H9 (cell line): ENCODE data around the gene ACTN1. TPM values are rescaled to one million over a fixed set of nuclear protein-coding genes. Genes with fewer than 3 reads are reported as not detected.

ENCODE experiments used
- DNase-seq: peaks from one replicate; pipeline ENCODE4 v3.0.0-alpha.2; 2017
- H2AFZ ChIP-seq: one replicate; pipeline ENCODE4 v1.6.1; 2013; ENCODE audit warnings: mild to moderate bottlenecking, low read length, control low read depth, moderate library complexity
- H2AK5ac ChIP-seq: 2 replicates; pipeline ENCODE4 v1.6.1; 2013; ENCODE audit warnings: low read length, control low read depth, mixed read lengths; ENCODE audit not compliant: insufficient read length
- H2BK120ac ChIP-seq: one replicate; pipeline ENCODE4 v1.6.1; 2013; ENCODE audit warnings: low read depth, mild to moderate bottlenecking, low read length, control low read depth, inconsistent platforms; ENCODE audit not compliant: poor library complexity, severe bottlenecking
- H2BK12ac ChIP-seq: 2 replicates; pipeline ENCODE4 v1.6.1; 2013; ENCODE audit warnings: low read length, control low read depth, mixed read lengths, low read depth; ENCODE audit not compliant: insufficient read length
- H2BK15ac ChIP-seq: 2 replicates; pipeline ENCODE4 v1.6.1; 2013; ENCODE audit warnings: low read depth, low read length, control low read depth
- H2BK20ac ChIP-seq: one replicate; pipeline ENCODE4 v1.6.1; 2013; ENCODE audit warnings: low read depth, mild to moderate bottlenecking, low read length, control low read depth, inconsistent platforms; ENCODE audit not compliant: poor library complexity, severe bottlenecking
- H2BK5ac ChIP-seq: 2 replicates; pipeline ENCODE4 v1.6.1; 2013; ENCODE audit warnings: low read length, control low read depth, mixed read lengths; ENCODE audit not compliant: insufficient read length
- H3K14ac ChIP-seq: 2 replicates; pipeline ENCODE4 v1.6.1; 2013; ENCODE audit warnings: low read length, control low read depth; ENCODE audit not compliant: insufficient read depth
- H3K18ac ChIP-seq: 2 replicates; pipeline ENCODE4 v1.6.1; 2013; ENCODE audit warnings: low read depth, mild to moderate bottlenecking, mixed read lengths, low read length, control low read depth; ENCODE audit not compliant: insufficient read length
- H3K23ac ChIP-seq: 2 replicates; pipeline ENCODE4 v1.6.1; 2013; ENCODE audit warnings: low read length, control low read depth, mixed read lengths, low read depth; ENCODE audit not compliant: insufficient read length
- H3K23me2 ChIP-seq: 2 replicates; pipeline ENCODE4 v1.6.1; 2013; ENCODE audit warnings: low read depth, mild to moderate bottlenecking, mixed read lengths, low read length, control low read depth; ENCODE audit not compliant: insufficient read length, poor library complexity, severe bottlenecking
- H3K27ac ChIP-seq: 2 replicates; pipeline ENCODE4 v1.5.1; 2013; ENCODE audit warnings: low read length, control low read depth, mixed read lengths, low read depth; ENCODE audit not compliant: insufficient read length
- H3K27me3 ChIP-seq: 2 replicates; pipeline ENCODE4 v1.6.1; 2013; ENCODE audit warnings: low read length, control low read depth, inconsistent platforms; ENCODE audit not compliant: insufficient read depth
- H3K4ac ChIP-seq: 2 replicates; pipeline ENCODE4 v1.6.1; 2013; ENCODE audit warnings: low read depth, mild to moderate bottlenecking, control low read depth, inconsistent platforms, low read length, moderate library complexity
- H3K4me1 ChIP-seq: 2 replicates; pipeline ENCODE4 v1.6.1; 2013; ENCODE audit warnings: low read length, control low read depth, inconsistent platforms; ENCODE audit not compliant: insufficient read depth
- H3K4me2 ChIP-seq: 2 replicates; pipeline ENCODE4 v1.6.1; 2013; ENCODE audit warnings: low read length, control low read depth, mixed read lengths; ENCODE audit not compliant: insufficient read length, insufficient read depth
- H3K56ac ChIP-seq: 2 replicates; pipeline ENCODE4 v1.6.1; 2013; ENCODE audit warnings: low read depth, mild to moderate bottlenecking, mixed read lengths, low read length, control low read depth; ENCODE audit not compliant: insufficient read length
- H3K79me1 ChIP-seq: 2 replicates; pipeline ENCODE4 v1.6.1; 2013; ENCODE audit warnings: low read depth, mild to moderate bottlenecking, moderate library complexity, low read length, control low read depth, inconsistent platforms; ENCODE audit not compliant: insufficient read depth, poor library complexity, severe bottlenecking
- H3K79me2 ChIP-seq: 2 replicates; pipeline ENCODE4 v1.6.1; 2013; ENCODE audit warnings: low read length, control low read depth, inconsistent platforms; ENCODE audit not compliant: insufficient read depth
- H3K9ac ChIP-seq: 2 replicates; pipeline ENCODE4 v1.6.1; 2013; ENCODE audit warnings: low read length, control low read depth, mixed read lengths; ENCODE audit not compliant: insufficient read length; ENCODE audit errors: extremely low read depth
- H3K9me3 ChIP-seq: one replicate; pipeline ENCODE4 v1.6.1; 2013; ENCODE audit warnings: low read depth, low read length, inconsistent platforms; ENCODE audit not compliant: control insufficient read depth
- H3T11ph ChIP-seq: one replicate; pipeline ENCODE4 v1.6.1; 2013; ENCODE audit warnings: mild to moderate bottlenecking, low read length, control low read depth, inconsistent platforms
- H4K20me1 ChIP-seq: one replicate; pipeline ENCODE4 v1.6.1; 2013; ENCODE audit not compliant: control insufficient read depth, insufficient read length, insufficient read depth
- H4K5ac ChIP-seq: 2 replicates; pipeline ENCODE4 v1.6.1; 2013; ENCODE audit warnings: low read depth, mild to moderate bottlenecking, mixed read lengths, low read length, control low read depth; ENCODE audit not compliant: insufficient read length
- H4K8ac ChIP-seq: replicated peaks from 2 replicates; pipeline ENCODE4 v1.6.1; 2013; ENCODE audit warnings: low read length, control low read depth, mixed read lengths, low read depth; ENCODE audit not compliant: insufficient read length
- H4K91ac ChIP-seq: 2 replicates; pipeline ENCODE4 v1.6.1; 2013; ENCODE audit warnings: low read depth, mild to moderate bottlenecking, moderate library complexity, mixed read lengths, low read length, control low read depth; ENCODE audit not compliant: insufficient read length
- H3K27ac Mint-ChIP-seq, 3 experiments: 2 replicates in 2 of 3; 3 replicates in 1 of 3; pipeline ENCODE4 v1.8.0; 2020 to 2021; ENCODE audit warnings: mixed read lengths in 3 of 3, mild to moderate bottlenecking in 1 of 3, moderate library complexity in 1 of 3
- H3K27me3 Mint-ChIP-seq: 2 replicates; pipeline ENCODE4 v1.8.0; 2021; ENCODE audit warnings: low read depth, mild to moderate bottlenecking, moderate library complexity, mixed read lengths
- H3K36me3 Mint-ChIP-seq, 3 experiments: 2 replicates in 2 of 3; 3 replicates in 1 of 3; pipeline ENCODE4 v1.8.0; 2020 to 2021; ENCODE audit warnings: low read depth in 3 of 3, mixed read lengths in 3 of 3; ENCODE audit not compliant: insufficient read depth in 1 of 3
- H3K4me1 Mint-ChIP-seq, 2 experiments: 2 replicates each; pipeline ENCODE4 v1.8.0; 2020; ENCODE audit warnings: mixed read lengths in 2 of 2
- H3K4me3 Mint-ChIP-seq, 2 experiments: 2 replicates in 1 of 2; 3 replicates in 1 of 2; pipeline ENCODE4 v1.8.0; 2020 to 2021; ENCODE audit warnings: mild to moderate bottlenecking in 2 of 2, mixed read lengths in 2 of 2, moderate library complexity in 1 of 2
- H3K9me3 Mint-ChIP-seq, 2 experiments: 2 replicates in 1 of 2; 3 replicates in 1 of 2; pipeline ENCODE4 v1.8.0; 2020; ENCODE audit warnings: mild to moderate bottlenecking in 2 of 2, mixed read lengths in 2 of 2, moderate library complexity in 1 of 2
- WGBS: extraction: QIAGEN DNeasy Blood & Tissue Kit; methylation state at CpG from one replicate; pipeline ENCODE4 v1.1.7; 2013; ENCODE audit warnings: missing lambda C conversion rate, low lambda C conversion rate, mixed read lengths; ENCODE audit not compliant: insufficient read length; ENCODE audit errors: extremely low coverage; 5-methylcytosine and 5-hydroxymethylcytosine counted together
- total RNA-seq: library from RNA; stranded (reverse); gene quantifications from 2 replicates; pipeline ENCODE4 v1.2.1, GENCODE V29; 2021
- TF ChIP-seq, protein P1 (sequence below): fragments of 200-600 bp; sonication (generic); conservative IDR thresholded peaks from 3 replicates; pipeline ENCODE4 v1.8.0; 2021; ENCODE audit warnings: antibody characterized with exemption, mild to moderate bottlenecking

ACTN1 gene
- total RNA-seq, 1 experiment from 2014 or later: 219 TPM

DNA sequence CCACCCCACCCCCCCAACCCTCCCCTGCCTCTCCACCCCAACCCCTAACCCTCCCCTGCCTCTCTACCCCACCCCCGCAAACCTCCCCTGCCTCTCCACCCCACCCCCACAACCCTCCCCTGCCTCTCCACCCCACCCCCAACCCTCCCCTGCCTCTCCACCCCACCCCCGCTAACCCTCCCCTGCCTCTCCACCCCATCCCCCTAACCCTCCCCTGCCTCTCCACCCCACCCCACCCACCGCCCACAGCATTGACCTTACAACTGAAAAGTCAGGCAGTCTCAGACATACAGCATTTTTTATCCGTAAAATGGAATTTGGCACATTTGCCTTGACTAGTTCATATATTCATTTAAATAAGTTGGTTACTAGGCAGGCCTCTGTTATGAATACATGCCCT, 38.6 kb upstream of the ACTN1 start:
- Histone ChIP-seq H4K5ac (no peak overlapping the region), H3K9ac (no peak overlapping the region)
- DNase-seq: no peak

More for the DNA sequence above, 38.6 kb upstream of the ACTN1 start:
- Histone ChIP-seq H3K27me3 (no peaks in the 10 kb centered on the region), H3K4ac (no peak overlapping the region), H3T11ph (no peak overlapping the region), H3K79me2 (no peaks in the 10 kb centered on the region), H3K23ac (no peak overlapping the region), H3K23me2 (no peaks in the 10 kb centered on the region), H2BK120ac (no peak overlapping the region), H2BK12ac (no peak overlapping the region), H2BK20ac (no peak overlapping the region), H3K79me1 (no peaks in the 10 kb centered on the region), H2BK15ac (no peak overlapping the region), H4K8ac (no peak overlapping the region), H3K9me3 (no peaks in the 10 kb centered on the region), H2AFZ (no peak overlapping the region), H2AK5ac (no peak overlapping the region), H4K20me1 (no peaks in the 10 kb centered on the region), H4K91ac (no peak overlapping the region), H3K14ac (no peak overlapping the region), H3K4me1 (peaks cover 8% of the 10 kb centered on the region; the same call in 1 of the 2 replicates), H3K18ac (no peak overlapping the region), H2BK5ac (no peak overlapping the region), H3K27ac (no peak overlapping the region), H3K4me2 (no peak overlapping the region), H3K56ac (no peak overlapping the region)
- Mint-ChIP-seq H3K27ac (no peak overlapping the region), H3K4me3 (no peak overlapping the region), H3K27me3 (no peaks in the 10 kb centered on the region), H3K4me1 (peaks cover 25 to 31% of the 10 kb centered on the region in 2 experiments), H3K36me3 (no peaks in the 10 kb centered on the region), H3K9me3 (no peaks in the 10 kb centered on the region)
- no CpG with 5 or more reads among the region's 4 CpGs for WGBS
- TF ChIP-seq, protein P1, sequence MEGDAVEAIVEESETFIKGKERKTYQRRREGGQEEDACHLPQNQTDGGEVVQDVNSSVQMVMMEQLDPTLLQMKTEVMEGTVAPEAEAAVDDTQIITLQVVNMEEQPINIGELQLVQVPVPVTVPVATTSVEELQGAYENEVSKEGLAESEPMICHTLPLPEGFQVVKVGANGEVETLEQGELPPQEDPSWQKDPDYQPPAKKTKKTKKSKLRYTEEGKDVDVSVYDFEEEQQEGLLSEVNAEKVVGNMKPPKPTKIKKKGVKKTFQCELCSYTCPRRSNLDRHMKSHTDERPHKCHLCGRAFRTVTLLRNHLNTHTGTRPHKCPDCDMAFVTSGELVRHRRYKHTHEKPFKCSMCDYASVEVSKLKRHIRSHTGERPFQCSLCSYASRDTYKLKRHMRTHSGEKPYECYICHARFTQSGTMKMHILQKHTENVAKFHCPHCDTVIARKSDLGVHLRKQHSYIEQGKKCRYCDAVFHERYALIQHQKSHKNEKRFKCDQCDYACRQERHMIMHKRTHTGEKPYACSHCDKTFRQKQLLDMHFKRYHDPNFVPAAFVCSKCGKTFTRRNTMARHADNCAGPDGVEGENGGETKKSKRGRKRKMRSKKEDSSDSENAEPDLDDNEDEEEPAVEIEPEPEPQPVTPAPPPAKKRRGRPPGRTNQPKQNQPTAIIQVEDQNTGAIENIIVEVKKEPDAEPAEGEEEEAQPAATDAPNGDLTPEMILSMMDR: no peak
